ENCODE data around the gene S100A4. TPM values are rescaled to one million over a fixed set of nuclear protein-coding genes. Genes with fewer than 3 reads are reported as not detected.

Gene S100A4
- total RNA-seq, 2 donors from 2014 or later, result 56.3 to 71.3 TPM

DNA sequence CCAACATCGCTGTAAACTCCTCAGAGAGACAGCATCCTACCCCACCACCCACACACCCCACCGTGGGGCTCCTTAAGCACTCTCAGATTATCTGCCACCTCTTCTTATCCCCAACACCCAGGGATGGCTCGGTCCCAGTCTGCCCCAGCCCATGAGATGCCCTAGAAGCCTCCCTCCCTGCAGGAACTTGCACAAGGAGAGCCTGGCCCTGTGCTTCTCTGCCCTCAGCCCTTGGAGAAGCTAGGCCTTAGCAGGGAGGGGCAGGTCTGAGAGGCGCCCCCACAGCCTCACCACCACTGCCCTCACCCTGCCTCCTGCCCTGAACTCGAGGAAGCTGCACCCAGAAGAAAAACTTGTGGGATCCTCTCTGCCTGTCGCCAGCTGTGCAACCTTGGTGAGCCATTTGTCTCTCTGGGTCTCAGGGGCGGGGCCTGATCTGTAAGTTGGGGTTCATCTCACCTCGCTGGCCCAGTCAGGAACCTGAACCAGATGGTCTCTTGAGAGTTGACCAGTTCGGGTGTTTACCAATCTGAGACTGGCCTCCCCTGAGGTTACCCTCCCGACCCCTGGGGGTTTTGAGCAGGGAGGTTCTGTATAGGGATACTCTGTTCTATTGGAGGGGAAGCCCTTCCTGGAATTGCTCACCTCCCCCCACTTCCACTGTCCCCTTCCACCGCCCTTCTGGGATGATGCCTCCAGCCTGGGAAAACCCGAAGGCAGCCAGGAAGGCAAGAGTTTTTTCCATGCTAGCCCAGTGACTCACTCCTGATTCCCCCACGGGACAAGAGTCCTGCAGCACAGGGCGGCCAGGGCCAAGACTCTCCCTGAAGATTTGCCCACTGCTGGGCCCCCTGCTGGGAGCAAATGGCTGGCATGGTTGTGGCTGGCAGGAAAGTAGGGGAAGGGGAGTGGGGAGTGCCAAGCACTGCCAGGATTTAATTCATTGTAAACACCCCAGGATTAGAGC is 3.4 kb upstream of the S100A4 start, which contains the start of gene S100A3:
TSS of gene S100A3 (minus strand) at position 537 of the 967 bp plus-strand sequence. CDS start 773 bp downstream, outside the sequence.
- H3K4me3 ChIP-seq, result no peak within 1 kb of the TSS
- no peak within 1 kb of the TSS for H3K27ac ChIP-seq
- H3K27me3 ChIP-seq (replicated peaks; ENCODE audit: insufficient read depth), result no peaks in the 10 kb centered on the region
- H3K4me1 ChIP-seq (replicated peaks), result no peaks in the 10 kb centered on the region
- TF ChIP-seq POLR2AphosphoS5 (IDR thresholded peaks at IDR 0.05), result no peak
- TF ChIP-seq, protein P1, sequence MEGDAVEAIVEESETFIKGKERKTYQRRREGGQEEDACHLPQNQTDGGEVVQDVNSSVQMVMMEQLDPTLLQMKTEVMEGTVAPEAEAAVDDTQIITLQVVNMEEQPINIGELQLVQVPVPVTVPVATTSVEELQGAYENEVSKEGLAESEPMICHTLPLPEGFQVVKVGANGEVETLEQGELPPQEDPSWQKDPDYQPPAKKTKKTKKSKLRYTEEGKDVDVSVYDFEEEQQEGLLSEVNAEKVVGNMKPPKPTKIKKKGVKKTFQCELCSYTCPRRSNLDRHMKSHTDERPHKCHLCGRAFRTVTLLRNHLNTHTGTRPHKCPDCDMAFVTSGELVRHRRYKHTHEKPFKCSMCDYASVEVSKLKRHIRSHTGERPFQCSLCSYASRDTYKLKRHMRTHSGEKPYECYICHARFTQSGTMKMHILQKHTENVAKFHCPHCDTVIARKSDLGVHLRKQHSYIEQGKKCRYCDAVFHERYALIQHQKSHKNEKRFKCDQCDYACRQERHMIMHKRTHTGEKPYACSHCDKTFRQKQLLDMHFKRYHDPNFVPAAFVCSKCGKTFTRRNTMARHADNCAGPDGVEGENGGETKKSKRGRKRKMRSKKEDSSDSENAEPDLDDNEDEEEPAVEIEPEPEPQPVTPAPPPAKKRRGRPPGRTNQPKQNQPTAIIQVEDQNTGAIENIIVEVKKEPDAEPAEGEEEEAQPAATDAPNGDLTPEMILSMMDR (IDR thresholded peaks at IDR 0.05), result peak in 1 of 4 experiments; percentile 18
- intact Hi-C loops (cut with DNase I), result no loop called here
- no peaks in the 10 kb centered on the region for H3K9me3 ChIP-seq
- DNase-seq (ENCODE audit: low spot score), result no peak
- 67% methylated on average over 14 of the region's 14 CpGs for WGBS
- H3K36me3 ChIP-seq, result no peaks in the 10 kb centered on the region

DNA sequence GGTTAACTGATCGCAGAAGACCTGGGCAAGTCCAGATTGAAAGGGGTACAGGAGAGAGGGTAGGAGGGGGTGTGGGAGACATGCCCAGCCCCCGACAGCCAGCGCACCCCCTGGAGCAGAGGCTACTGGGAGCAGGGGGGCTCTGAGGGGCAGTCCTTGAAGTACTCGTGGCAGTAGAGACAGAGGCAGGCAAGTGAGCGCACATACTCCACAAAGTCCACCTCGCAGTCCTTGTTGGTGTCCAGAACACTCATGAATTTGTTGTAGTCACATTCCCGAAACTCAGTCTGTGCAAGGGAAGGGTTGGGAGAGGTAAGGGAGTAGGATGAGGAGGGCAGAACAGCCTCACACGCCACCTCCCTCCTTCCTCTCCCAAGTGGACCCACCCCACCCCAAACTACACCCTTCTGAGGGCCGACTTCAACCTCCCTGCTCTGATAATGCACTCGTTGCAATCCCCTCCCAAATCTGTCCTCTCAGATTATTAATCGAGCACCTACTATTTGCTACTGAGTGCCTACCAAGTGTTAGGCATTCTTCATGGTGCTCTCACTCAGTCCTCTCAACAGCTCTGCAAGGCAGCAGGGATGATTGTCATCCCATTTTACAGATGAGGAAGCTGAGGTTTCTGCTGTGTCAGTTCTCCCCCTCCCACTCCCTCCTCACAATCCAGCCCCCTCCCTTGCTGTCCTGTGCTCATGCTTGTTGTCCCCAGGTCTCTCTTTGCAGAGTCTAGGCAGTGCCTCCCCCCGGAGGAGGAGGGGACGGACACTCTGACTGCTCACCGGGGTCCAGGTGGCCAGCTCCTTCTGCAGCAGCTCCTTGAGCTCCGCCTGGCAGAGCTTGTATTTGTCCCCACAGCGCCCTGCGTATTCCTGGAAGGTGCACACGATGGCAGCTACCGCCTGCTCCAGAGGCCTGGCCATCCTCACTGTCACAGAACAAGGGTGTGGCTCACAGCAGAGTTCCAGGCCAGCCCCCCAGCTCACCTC is 2.2 kb upstream of the S100A4 start:
- Histone ChIP-seq H3K4me1 (replicated peaks) (no peaks in the 10 kb centered on the region), H3K9me3 (no peaks in the 10 kb centered on the region), H3K27me3 (replicated peaks; ENCODE audit: insufficient read depth) (no peaks in the 10 kb centered on the region), H3K36me3 (no peaks in the 10 kb centered on the region), H3K27ac (no peak overlapping the region), H3K4me3 (no peak overlapping the region)
- DNase-seq (ENCODE audit: low spot score), result no peak
- no peak for TF ChIP-seq POLR2AphosphoS5 (IDR thresholded peaks at IDR 0.05)
- TF ChIP-seq, protein P1 (IDR thresholded peaks at IDR 0.05), result no peak
- TF ChIP-seq POLR2A (IDR thresholded peaks at IDR 0.05), result no peak
- intact Hi-C loops (cut with DNase I), result no loop called here
- WGBS, result 84% methylated on average over 18 of the region's 19 CpGs

DNA sequence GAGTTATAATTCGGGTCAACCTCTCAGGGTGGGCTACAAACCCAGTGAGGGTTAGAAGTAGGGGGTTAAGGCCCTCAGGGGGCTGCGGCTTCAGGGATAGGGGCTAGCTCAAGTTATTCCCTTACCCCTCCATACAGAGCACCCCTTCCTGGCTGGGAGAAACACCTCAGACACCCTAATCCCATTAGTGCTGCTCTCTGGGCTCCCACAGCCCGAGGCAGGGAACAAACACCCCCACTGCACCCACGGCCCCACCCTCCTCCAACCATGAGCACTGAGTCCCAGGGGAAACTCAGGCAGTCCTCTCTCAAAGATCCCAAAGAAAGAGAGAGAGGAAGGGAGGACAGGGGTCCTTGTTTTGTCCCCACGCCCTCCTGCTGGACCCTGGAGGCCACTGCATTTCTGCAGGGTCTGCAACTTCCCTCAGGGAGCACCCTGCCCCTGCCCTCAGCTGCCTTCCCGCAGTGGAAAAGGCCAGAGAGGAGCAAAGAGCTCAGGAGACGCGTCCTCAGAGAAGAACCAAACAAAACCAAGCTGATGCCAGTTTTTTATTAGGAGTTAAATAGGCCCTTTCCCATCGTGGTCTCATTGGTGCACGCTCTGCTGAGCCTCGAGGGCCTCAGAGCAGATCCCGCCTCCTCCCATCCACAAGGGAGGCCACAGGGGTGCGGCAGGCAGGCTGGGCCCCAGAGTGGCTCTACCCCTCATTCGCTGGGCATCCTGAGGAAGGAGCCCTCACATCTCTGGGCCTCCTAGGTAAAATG is 1.4 kb upstream of the S100A4 start:
- Histone ChIP-seq H3K4me3 (no peak overlapping the region), H3K27me3 (replicated peaks; ENCODE audit: insufficient read depth) (no peaks in the 10 kb centered on the region), H3K36me3 (no peaks in the 10 kb centered on the region), H3K27ac (peak overlapping the region; percentile 16 to 66), H3K4me1 (replicated peaks) (no peaks in the 10 kb centered on the region), H3K9me3 (no peaks in the 10 kb centered on the region)
- no peak for DNase-seq (ENCODE audit: low spot score)
- TF ChIP-seq POLR2A (IDR thresholded peaks at IDR 0.05), result no peak
- TF ChIP-seq, protein P1 (IDR thresholded peaks at IDR 0.05), result no peak
- TF ChIP-seq POLR2AphosphoS5 (IDR thresholded peaks at IDR 0.05), result no peak
- 68% methylated on average over 14 of the region's 14 CpGs for WGBS
- intact Hi-C loops (cut with DNase I), result no loop called here

DNA sequence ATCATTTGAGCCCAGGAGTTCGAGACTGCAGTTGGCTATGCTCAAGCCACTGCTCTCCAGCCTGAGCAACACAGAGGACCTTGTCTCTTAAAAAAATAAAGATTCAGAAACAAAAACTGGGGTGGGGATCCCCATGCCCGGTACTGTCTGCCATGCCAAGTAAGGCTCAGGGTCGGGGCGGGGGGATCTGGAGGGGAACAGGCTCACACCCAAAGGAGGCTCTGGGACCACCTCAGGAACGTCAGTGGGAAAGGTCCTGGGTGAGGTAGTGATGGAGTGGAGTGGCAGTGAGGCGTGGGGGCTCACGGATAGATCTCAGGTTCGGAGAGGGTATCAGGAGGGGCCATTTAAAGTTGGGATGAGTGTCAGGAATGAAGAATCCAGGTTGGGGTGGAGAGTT is 765 bp upstream of the S100A4 start:
- Histone ChIP-seq H3K9me3 (no peaks in the 10 kb centered on the region), H3K27ac (peak overlapping the region; percentile 62 to 66), H3K27me3 (replicated peaks; ENCODE audit: insufficient read depth) (no peaks in the 10 kb centered on the region), H3K36me3 (no peaks in the 10 kb centered on the region), H3K4me1 (replicated peaks) (no peaks in the 10 kb centered on the region), H3K4me3 (no peak overlapping the region)
- TF ChIP-seq POLR2AphosphoS5 (IDR thresholded peaks at IDR 0.05) (no peak), POLR2A (IDR thresholded peaks at IDR 0.05) (no peak)
- TF ChIP-seq, protein P1 (IDR thresholded peaks at IDR 0.05), result no peak
- 89% methylated on average over 8 of the region's 8 CpGs for WGBS
- DNase-seq (ENCODE audit: low spot score), result no peak
- intact Hi-C loops (cut with DNase I), result no loop called here
